SK-N-SH treated with all-trans-retinoic acid at 6 μM for 48 hours (cell line): ENCODE results near the gene CHPF2.

Source experiments
- ARNTL ChIP-seq: fragments of 450-650 bp; formaldehyde crosslinking; IDR thresholded peaks from 2 replicates; pipeline ENCODE4 v1.5.0; 2020; ENCODE audit warnings: low read depth, mild to moderate bottlenecking, moderate library complexity, borderline replicate concordance
- CSRNP3 ChIP-seq: fragments of 250-450 bp; sonication (Bioruptor Pico); IDR thresholded peaks from 2 replicates; pipeline ENCODE4 v1.5.1; 2021; ENCODE audit warnings: mild to moderate bottlenecking, moderate library complexity
- OSR1 ChIP-seq: fragments of 250-450 bp; sonication (Bioruptor Pico); IDR thresholded peaks from 2 replicates; pipeline ENCODE4 v1.8.0; 2022; ENCODE audit warnings: moderate library complexity, mild to moderate bottlenecking, inconsistent platforms
- ZFP30 ChIP-seq: fragments of 450-650 bp; formaldehyde crosslinking; IDR thresholded peaks from 2 replicates; pipeline ENCODE4 v1.5.0; 2022; ENCODE audit warnings: mild to moderate bottlenecking, moderate library complexity
- ZNF70 ChIP-seq: fragments of 450-650 bp; formaldehyde crosslinking; IDR thresholded peaks from 2 replicates; pipeline ENCODE4 v1.5.0; 2020; ENCODE audit warnings: mild to moderate bottlenecking, moderate library complexity
- TF ChIP-seq, protein P1 (sequence below): fragments of 250-450 bp; sonication (Bioruptor Pico); IDR thresholded peaks from 2 replicates; pipeline ENCODE4 v1.8.0; 2020; ENCODE audit warnings: mild to moderate bottlenecking, moderate library complexity, borderline replicate concordance

- TF ChIP-seq ZFP30 (no peak), OSR1 (no peak), CSRNP3 (CRISPR knock-in tag) (no peak), ARNTL (CRISPR knock-in tag) (no peak), ZNF70 (CRISPR knock-in tag) (no peak)
- TF ChIP-seq, protein P1, sequence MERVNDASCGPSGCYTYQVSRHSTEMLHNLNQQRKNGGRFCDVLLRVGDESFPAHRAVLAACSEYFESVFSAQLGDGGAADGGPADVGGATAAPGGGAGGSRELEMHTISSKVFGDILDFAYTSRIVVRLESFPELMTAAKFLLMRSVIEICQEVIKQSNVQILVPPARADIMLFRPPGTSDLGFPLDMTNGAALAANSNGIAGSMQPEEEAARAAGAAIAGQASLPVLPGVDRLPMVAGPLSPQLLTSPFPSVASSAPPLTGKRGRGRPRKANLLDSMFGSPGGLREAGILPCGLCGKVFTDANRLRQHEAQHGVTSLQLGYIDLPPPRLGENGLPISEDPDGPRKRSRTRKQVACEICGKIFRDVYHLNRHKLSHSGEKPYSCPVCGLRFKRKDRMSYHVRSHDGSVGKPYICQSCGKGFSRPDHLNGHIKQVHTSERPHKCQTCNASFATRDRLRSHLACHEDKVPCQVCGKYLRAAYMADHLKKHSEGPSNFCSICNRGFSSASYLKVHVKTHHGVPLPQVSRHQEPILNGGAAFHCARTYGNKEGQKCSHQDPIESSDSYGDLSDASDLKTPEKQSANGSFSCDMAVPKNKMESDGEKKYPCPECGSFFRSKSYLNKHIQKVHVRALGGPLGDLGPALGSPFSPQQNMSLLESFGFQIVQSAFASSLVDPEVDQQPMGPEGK, result no peak
These were observed 49.8 kb downstream of the CHPF2 start for GRCh38 chr7:151282111-151282510.
